OCI-LY1 (cell line): Measurements from ENCODE around the gene PRKAR2A.

Experiments used
- H2AFZ ChIP-seq: fragments of 200-600 bp; sonication (generic), shearing (Covaris generic); 2 replicates; pipeline ENCODE4 v1.6.0; 2014; ENCODE audit warnings: antibody characterized with exemption, mild to moderate bottlenecking, low read length
- H3F3A ChIP-seq: fragments of 200-600 bp; sonication (generic), shearing (Covaris generic); 2 replicates; pipeline ENCODE4 v1.6.0; 2014; ENCODE audit warnings: mild to moderate bottlenecking, antibody characterized with exemption, low read length, moderate library complexity; ENCODE audit not compliant: insufficient read depth
- H3K27ac ChIP-seq: fragments of 200-600 bp; sonication (generic); 2 replicates; pipeline ENCODE4 v1.5.1; 2014; ENCODE audit warnings: low read length, mixed run types, mild to moderate bottlenecking, low read depth; ENCODE audit not compliant: poor library complexity, severe bottlenecking
- H3K27me3 ChIP-seq: fragments of 200-600 bp; sonication (generic); 2 replicates; pipeline ENCODE4 v1.6.0; 2014; ENCODE audit warnings: antibody characterized with exemption, mild to moderate bottlenecking, low read length, moderate library complexity; ENCODE audit not compliant: insufficient read depth
- H3K36me3 ChIP-seq: fragments of 200-600 bp; sonication (generic); 2 replicates; pipeline ENCODE4 v1.6.1; 2014; ENCODE audit warnings: mild to moderate bottlenecking, antibody characterized with exemption, low read length, moderate library complexity, mixed read lengths; ENCODE audit not compliant: insufficient read depth
- H3K4me1 ChIP-seq: fragments of 200-600 bp; sonication (generic); 2 replicates; pipeline ENCODE4 v1.5.1; 2014; ENCODE audit warnings: mild to moderate bottlenecking, low read length, moderate library complexity; ENCODE audit not compliant: insufficient read depth, severe bottlenecking
- H3K4me2 ChIP-seq: fragments of 200-600 bp; sonication (generic), shearing (Covaris generic); 2 replicates; pipeline ENCODE4 v1.6.1; 2014; ENCODE audit warnings: low read length
- H3K4me3 ChIP-seq: fragments of 200-600 bp; sonication (generic); 2 replicates; pipeline ENCODE4 v1.5.1; 2014; ENCODE audit warnings: low read length, low read depth, mild to moderate bottlenecking, mixed read lengths; ENCODE audit not compliant: poor library complexity, severe bottlenecking
- H3K79me2 ChIP-seq: fragments of 200-600 bp; shearing (Covaris generic); 2 replicates; pipeline ENCODE4 v1.6.1; 2016; ENCODE audit warnings: mixed run types, low read length, mixed read lengths; ENCODE audit not compliant: insufficient read depth
- H3K9ac ChIP-seq: fragments of 200-600 bp; sonication (generic), shearing (Covaris generic); 2 replicates; pipeline ENCODE4 v1.6.1; 2014; ENCODE audit warnings: mild to moderate bottlenecking, low read length, mixed read lengths
- H3K9me2 ChIP-seq: fragments of 200-600 bp; sonication (generic), shearing (Covaris generic); 2 replicates; pipeline ENCODE4 v1.6.1; 2014; ENCODE audit warnings: low read depth, mild to moderate bottlenecking, low read length, mixed read lengths
- H3K9me3 ChIP-seq: fragments of 200-600 bp; shearing (Covaris generic); 2 replicates; pipeline ENCODE4 v1.6.1; 2014; ENCODE audit warnings: low read length, mixed read lengths
- H4K20me1 ChIP-seq: fragments of 200-600 bp; sonication (generic), shearing (Covaris generic); 2 replicates; pipeline ENCODE4 v1.6.0; 2016; ENCODE audit warnings: mild to moderate bottlenecking, low read length; ENCODE audit not compliant: insufficient read depth
- EZH2 ChIP-seq: fragments of 200-600 bp; sonication (generic), shearing (Covaris generic); IDR thresholded peaks from 2 replicates; pipeline ENCODE4 v1.8.0; 2017; ENCODE audit warnings: borderline replicate concordance, mixed run types, mild to moderate bottlenecking, antibody characterized with exemption, low read length, moderate library complexity, mixed read lengths
- TF ChIP-seq, protein P1 (sequence below): fragments of 200-600 bp; sonication (generic), shearing (Covaris generic); IDR thresholded peaks from 2 replicates; pipeline ENCODE4 v1.5.1; 2017; ENCODE audit warnings: mild to moderate bottlenecking, antibody characterized with exemption, low read length, moderate library complexity, mixed read lengths

The PRKAR2A gene

DNA sequence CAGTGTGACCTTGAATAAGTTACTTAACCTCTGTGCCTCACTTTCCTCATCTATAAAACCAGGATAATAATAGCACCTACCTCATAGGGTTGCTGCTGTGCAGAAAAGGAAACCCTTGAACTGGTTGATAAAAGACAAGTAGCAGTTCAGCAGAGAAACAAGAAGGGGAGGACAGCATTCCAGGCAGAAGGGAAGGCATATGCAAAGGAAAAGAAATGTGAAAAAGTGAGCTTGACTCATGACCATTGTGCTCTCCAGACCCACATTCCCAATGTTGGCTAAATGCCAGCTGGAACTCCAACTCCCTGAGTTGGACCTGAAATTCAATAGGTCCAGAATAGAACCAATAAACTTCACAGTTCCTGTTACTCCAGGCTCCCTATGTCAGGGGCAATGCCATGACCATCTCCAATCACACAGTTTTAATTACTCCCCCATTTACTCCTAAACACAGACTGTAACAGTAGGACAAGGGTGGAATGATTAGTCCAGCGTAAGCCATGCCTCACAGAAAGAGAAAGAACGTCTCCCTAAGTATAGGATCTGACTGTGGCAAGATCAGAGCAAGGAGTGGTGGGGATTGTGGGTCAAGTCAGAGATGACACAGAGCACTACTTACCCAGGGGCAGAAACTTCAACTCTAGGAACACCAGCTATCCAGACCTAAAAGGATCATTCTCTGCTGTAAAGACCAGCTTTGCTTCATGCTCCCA lies 26.9 kb downstream of the PRKAR2A start:
- no peak overlapping the region for H3K27ac ChIP-seq
- no peak overlapping the region for H2AFZ ChIP-seq
- H3K4me1 ChIP-seq = peaks cover 12% of the 10 kb centered on the region
- H3K9me2 ChIP-seq = no peaks in the 10 kb centered on the region
- no peaks in the 10 kb centered on the region; the same call in none of the 2 replicates for H3K79me2 ChIP-seq
- no peaks in the 10 kb centered on the region for H3K27me3 ChIP-seq
- H3K4me2 ChIP-seq = no peak overlapping the region
- H4K20me1 ChIP-seq = no peaks in the 10 kb centered on the region
- no peaks in the 10 kb centered on the region for H3K36me3 ChIP-seq
- no peak for TF ChIP-seq EZH2
- TF ChIP-seq, protein P1, sequence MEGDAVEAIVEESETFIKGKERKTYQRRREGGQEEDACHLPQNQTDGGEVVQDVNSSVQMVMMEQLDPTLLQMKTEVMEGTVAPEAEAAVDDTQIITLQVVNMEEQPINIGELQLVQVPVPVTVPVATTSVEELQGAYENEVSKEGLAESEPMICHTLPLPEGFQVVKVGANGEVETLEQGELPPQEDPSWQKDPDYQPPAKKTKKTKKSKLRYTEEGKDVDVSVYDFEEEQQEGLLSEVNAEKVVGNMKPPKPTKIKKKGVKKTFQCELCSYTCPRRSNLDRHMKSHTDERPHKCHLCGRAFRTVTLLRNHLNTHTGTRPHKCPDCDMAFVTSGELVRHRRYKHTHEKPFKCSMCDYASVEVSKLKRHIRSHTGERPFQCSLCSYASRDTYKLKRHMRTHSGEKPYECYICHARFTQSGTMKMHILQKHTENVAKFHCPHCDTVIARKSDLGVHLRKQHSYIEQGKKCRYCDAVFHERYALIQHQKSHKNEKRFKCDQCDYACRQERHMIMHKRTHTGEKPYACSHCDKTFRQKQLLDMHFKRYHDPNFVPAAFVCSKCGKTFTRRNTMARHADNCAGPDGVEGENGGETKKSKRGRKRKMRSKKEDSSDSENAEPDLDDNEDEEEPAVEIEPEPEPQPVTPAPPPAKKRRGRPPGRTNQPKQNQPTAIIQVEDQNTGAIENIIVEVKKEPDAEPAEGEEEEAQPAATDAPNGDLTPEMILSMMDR = no peak
- no peak overlapping the region for H3K9ac ChIP-seq
- H3K9me3 ChIP-seq = no peaks in the 10 kb centered on the region
- no peaks in the 10 kb centered on the region for H3F3A ChIP-seq
- no peak overlapping the region for H3K4me3 ChIP-seq

DNA sequence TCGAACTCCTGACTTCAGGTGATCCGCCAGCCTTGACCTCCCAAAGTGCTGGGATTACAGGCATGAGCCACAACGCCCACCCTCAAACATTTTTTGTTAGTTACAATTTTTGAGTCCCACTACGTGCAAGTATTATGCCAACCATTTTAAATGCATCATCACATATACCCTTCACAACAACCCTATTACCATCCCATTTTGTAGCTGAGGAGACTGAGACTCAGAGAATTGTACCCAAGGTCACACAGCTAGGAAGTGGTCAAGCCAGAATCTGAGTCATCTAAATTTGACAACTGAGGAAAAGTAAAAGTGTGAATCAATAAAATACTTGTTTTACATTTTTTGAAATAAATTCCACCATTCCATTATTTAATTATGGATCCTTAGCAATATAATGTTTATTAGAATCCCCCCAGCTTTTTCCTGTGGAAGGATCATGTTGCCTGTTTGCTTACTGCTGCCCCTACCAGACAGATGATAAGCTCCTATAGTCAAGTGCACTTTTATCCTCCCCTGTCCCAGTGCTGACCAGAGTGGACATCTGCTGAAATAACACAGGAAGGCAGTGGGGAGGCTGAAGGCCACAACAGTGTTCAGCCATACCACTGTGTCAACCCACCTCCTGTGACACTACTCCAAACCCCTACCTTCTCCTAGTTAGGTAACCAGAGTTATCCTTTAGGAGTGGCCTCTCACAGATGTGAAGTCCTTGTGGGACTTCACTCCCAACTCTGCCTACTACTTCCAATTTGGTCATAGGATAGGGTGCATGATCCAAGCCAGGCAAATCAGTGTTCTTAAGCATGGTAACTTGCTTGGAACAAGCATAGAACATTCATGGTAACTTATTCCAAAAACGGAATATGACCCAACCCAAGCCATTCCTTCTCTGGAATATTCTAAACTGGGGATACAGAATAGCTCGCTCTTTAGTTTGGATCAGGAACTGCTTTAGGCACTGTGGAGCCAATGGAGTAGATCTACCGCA lies 28.1 kb downstream of the PRKAR2A start:
- Histone ChIP-seq H3K4me2 (no peak overlapping the region), H3K9me2 (no peaks in the 10 kb centered on the region), H4K20me1 (no peaks in the 10 kb centered on the region), H2AFZ (no peak overlapping the region), H3K36me3 (no peaks in the 10 kb centered on the region), H3K27ac (no peak overlapping the region), H3F3A (no peaks in the 10 kb centered on the region), H3K27me3 (no peaks in the 10 kb centered on the region), H3K4me1 (peaks cover 12% of the 10 kb centered on the region), H3K9ac (no peak overlapping the region), H3K9me3 (no peaks in the 10 kb centered on the region), H3K4me3 (no peak overlapping the region), H3K79me2 (no peaks in the 10 kb centered on the region; the same call in none of the 2 replicates)
- no peak for TF ChIP-seq EZH2
- TF ChIP-seq, protein P1 = no peak

DNA sequence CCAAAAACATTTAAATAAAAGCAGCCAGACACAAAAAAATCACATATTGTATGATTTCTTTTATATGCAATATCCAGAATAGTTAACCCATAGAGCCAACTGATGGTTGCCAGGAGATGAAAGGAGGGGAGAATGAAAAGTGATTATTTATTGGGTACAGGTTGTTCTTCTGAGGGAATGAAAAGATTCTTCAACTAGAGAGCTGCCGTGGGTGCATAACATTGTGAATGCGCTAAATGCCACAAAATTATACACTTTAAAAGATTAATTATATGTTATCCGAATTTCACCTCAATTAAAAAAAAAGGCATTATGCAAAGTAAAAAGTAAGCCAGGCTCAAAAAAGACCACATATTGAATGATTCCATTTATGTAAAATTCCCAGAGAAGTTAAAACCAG lies 36.1 kb downstream of the PRKAR2A start:
- Histone ChIP-seq H3K36me3 (no peaks in the 10 kb centered on the region; the same call in 1 of the 2 replicates), H3K27ac (peak overlapping the region; percentile 38), H3K4me1 (peaks cover 13% of the 10 kb centered on the region), H3K79me2 (peaks cover 5% of the 10 kb centered on the region), H3K9ac (no peak overlapping the region), H3K27me3 (no peaks in the 10 kb centered on the region), H3K9me2 (no peaks in the 10 kb centered on the region), H3F3A (no peaks in the 10 kb centered on the region), H3K4me2 (no peak overlapping the region), H4K20me1 (no peaks in the 10 kb centered on the region), H3K9me3 (no peaks in the 10 kb centered on the region), H3K4me3 (no peak overlapping the region), H2AFZ (no peak overlapping the region)
- TF ChIP-seq EZH2 = no peak
- TF ChIP-seq, protein P1 = no peak
